ENCODE results near the gene TMEM92.
"Not testable (repeated sequence)": the region's sequence is repeated elsewhere in the genome, so short reads cannot be mapped to it uniquely, and the experiment has no call there.

The TMEM92 gene

GRCh38 chr17:50301891-50302584 lies 27.8 kb downstream of the TMEM92 start:
- DNase-seq: no peak

GRCh38 chr17:50303051-50303450 lies 28.8 kb downstream of the TMEM92 start:
- DNase-seq: no peak

- DNase-seq: no peak
These were observed 29.3 kb downstream of the TMEM92 start for GRCh38 chr17:50303596-50303995.

- peak; percentile 42 for DNase-seq
These were observed 30.6 kb downstream of the TMEM92 start for GRCh38 chr17:50304781-50305404.

GRCh38 chr17:50307654-50308053 lies 33.4 kb downstream of the TMEM92 start:
- no peak for DNase-seq

GRCh38 chr17:50308666-50309065 lies 34.4 kb downstream of the TMEM92 start:
- peak; percentile 42 for DNase-seq

GRCh38 chr17:50310455-50311111 lies 36.3 kb downstream of the TMEM92 start:
- DNase-seq: no peak

- no peak for DNase-seq
These were observed 36.8 kb downstream of the TMEM92 start for GRCh38 chr17:50311112-50311460.

GRCh38 chr17:50311483-50311882 lies 37.2 kb downstream of the TMEM92 start:
- DNase-seq: no peak

GRCh38 chr17:50312308-50312707 lies 38.0 kb downstream of the TMEM92 start:
- no peak for DNase-seq

- no peak for DNase-seq
These were observed 40.3 kb downstream of the TMEM92 start for GRCh38 chr17:50314456-50315011.

- DNase-seq: no peak
These were observed 41.8 kb downstream of the TMEM92 start for GRCh38 chr17:50316016-50316587.

GRCh38 chr17:50316660-50317059 lies 42.4 kb downstream of the TMEM92 start:
- not testable (repeated sequence) for DNase-seq

- no peak for DNase-seq
These were observed 42.9 kb downstream of the TMEM92 start for GRCh38 chr17:50317121-50317520.

GRCh38 chr17:50318501-50319285 lies 44.4 kb downstream of the TMEM92 start:
- no peak for DNase-seq

GRCh38 chr17:50319306-50320004 lies 45.2 kb downstream of the TMEM92 start:
- no peak for DNase-seq

GRCh38 chr17:50322271-50322670 lies 48.0 kb downstream of the TMEM92 start:
- no peak for DNase-seq

- DNase-seq: no peak
These were observed 48.8 kb downstream of the TMEM92 start for GRCh38 chr17:50323060-50323459.

GRCh38 chr17:50325906-50326305 lies 51.6 kb downstream of the TMEM92 start:
- DNase-seq: no peak

- no peak for DNase-seq
These were observed 52.6 kb downstream of the TMEM92 start for GRCh38 chr17:50326831-50327364.

GRCh38 chr17:50328363-50329325 lies 54.4 kb downstream of the TMEM92 start:
- no peak for DNase-seq
